T follicular helper cell (primary cell): ENCODE results near the gene RIMS3.
A peak's percentile ranks its signal among the peaks of the same experiment; 100 is the strongest.
"Not testable (repeated sequence)": the region's sequence is repeated elsewhere in the genome, so short reads cannot be mapped to it uniquely, and the experiment has no call there.

ENCODE experiments used
- DNase-seq: peaks from one replicate; pipeline ENCODE4 v3.0.0-alpha.2; 2020; ENCODE audit warnings: low read depth
- total RNA-seq, 2 experiments: gene quantifications; one replicate each; lab custom pipeline; 2026; lab: John Stamatoyannopoulos, UW

Gene RIMS3
- 3.3 to 16.7 reads per million in 2 experiments for total RNA-seq

DNA sequence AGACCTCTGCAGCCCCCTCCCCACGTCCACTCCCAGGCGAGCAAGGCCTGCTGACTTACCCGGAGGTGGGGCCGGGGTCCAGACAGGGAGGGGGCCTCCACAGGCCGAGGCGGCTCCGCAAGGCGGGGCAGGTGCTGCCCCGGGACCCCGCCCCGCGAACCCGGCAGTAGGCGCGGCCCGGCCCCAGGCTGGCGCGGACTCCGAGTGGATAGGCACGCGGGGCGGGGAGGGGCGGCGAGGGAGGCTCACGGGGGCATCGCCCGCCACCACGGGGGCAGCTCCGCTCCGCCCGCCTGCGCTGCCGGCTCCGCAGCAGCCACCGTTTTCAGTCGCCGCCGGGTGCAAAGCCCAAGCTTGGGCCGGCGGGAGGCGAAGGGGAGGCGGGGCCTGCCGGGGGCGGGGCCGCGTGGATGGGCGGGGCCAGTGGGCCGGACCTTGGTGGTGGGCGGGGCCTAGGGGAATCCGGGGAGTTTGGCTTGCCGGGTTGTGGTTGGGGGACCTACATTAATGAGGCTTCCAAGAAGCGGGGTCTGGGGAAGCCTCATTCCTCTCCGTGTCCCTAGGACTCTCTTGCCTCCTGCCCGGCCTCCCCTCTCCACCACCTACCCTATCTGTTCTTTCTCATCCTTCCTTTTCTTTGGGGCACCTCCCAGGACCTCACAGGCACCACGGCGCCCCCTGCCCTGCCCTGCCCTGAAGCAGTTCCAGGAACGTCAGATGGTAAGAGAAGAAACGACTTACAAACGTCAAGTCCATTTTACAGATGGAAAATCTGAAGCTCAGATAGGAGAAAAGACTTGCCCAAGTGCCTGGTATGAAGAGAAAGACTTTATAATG lies at the start of gene RIMS3:
Gene RIMS3 (minus strand): TSS at position 348 of the 837 bp plus-strand sequence. CDS start 23,757 bp downstream, outside the sequence.
- DNase-seq: peak; percentile 70

DNA sequence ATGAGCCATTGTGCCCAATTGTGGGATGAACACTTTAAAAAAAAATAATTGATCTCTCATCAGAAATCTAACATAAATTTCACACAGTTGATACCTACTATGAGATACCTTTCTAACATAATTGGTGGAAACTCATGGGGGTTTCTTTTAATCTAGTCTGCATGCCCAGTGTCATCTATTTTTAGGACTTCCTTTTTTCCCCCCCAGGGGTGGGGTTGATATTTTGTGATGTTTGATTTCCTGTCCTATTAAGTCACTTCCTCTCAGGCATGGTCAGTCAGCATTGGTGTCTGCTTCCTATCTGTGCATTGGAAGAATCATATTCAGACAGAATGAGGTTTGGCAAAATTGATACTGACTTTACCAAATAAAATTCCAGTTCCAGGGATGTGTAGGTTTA lies 47.5 kb upstream of the RIMS3 start:
- no peak for DNase-seq

DNA sequence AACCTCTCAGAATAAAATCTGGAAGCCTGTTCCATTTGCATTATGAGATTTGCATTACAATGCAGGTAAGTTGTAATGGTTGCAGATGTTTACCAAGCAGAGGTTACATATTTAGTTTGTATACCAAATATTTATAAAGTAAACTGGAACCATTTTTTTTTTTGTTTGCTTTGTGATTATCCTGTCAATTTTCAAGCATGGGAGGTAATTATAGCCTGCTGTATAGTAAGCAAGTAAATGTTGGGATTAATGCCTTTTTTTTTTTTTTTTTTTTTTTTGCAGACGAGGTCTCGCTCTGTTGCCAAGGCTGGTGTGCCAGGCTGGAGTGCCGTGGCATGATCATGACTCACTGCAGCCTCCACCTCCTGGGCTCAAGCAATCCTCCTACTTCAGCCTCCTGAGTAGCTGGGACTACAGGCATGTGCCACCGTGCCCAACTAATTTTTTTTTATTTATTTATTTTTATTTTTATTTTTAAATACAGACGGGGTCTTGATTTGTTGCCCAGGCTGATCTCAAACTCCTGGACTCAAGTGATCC lies 47.0 kb upstream of the RIMS3 start:
- DNase-seq: no peak

DNA sequence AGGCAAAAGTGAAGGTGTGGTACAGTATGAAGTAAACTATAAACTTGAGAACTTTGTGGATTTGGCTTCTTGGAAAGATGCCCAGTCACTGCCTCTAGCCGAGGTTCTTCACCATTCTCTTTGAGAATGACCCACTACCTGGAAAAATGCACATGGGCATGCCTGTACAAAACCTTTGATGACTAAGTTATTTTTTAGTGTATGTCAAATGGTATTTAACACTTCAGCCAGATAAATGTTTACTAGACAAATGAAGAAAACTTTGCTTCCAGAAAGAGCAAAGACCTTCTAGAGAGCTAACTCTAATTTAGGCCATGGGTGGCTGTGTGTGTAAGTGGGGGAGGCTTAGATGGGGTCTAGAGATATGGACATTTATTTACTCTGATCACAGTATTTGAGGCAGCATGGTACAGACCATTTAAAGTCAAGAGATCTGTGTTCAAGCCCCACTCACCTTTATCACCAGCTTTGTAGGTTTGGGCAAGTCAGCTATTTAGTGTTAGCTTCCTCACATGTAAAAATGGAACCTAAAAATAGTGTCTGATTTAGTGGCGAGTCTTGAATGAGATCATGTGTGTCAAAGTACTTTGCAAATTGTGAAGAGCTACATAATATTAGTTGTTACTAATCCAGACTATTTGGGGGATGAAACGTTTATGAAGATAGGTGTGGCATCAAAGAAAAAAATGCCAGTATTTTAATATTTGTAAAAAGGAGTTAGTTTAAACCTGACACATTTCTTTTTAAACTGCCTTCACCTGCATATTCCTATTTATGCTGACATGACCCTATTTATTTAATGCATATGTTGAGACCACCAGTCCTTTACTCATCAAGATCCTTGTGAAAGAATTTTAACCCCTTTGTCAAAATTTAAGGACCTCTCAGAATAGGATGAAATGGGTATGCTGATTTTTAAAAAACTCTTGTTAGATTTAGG lies 46.3 kb upstream of the RIMS3 start:
- DNase-seq: no peak

DNA sequence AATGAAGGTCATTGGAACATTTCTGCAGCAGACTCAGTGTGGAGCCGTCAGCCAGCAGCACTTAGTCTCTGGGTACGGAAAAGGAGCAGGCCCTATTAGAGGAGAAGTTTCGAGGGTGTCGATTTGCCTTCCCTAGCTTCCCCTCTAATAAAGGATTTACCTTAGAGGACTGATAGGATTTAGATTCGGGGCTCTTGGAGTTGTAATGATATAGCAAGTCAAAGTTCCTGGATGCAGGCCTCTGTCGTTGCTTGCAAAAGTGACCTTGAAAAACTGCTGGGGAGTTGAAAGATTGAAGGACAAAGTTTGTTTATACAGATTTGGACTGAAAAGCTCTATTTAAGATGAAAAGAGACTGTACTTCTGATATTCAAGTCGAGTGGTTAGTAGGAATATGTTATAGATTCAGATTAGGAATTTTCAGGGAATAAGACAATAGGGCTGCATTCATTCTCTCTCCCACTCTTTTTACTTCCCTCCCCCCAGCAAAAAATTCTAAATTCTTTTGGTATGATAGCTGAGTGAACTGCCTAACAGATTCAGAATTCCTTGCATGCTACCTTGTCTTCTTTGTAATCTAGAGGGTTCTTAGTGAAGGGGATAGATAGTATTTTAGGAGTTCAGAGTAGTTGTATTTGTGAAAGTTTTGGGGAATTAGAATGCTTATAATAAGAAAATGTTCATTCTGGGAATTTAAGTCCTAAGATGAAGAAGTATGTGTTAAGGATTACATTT lies 45.3 kb upstream of the RIMS3 start:
- no peak for DNase-seq

DNA sequence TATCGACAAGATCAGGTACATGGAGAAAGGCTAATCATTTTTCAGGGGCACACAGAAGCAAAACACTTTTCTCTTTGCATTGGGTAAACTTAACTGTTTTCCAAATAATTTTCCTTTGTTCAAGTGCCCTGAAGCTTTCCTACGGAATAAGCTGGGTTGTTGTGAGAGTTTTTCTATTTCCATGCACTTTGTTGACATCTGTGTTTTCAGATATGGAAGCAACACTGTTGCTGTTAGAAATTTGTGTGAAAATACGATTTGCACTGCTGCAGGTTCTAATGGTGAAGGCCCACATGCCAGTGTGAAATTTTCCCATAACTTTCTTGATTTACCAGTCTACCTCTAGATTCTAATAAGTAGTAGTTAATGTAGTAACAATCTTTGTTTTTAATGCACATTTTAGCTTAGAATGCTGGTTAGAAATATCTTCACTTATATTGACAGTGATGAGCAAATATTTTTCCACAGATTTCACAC lies 44.4 kb upstream of the RIMS3 start:
- no peak for DNase-seq

DNA sequence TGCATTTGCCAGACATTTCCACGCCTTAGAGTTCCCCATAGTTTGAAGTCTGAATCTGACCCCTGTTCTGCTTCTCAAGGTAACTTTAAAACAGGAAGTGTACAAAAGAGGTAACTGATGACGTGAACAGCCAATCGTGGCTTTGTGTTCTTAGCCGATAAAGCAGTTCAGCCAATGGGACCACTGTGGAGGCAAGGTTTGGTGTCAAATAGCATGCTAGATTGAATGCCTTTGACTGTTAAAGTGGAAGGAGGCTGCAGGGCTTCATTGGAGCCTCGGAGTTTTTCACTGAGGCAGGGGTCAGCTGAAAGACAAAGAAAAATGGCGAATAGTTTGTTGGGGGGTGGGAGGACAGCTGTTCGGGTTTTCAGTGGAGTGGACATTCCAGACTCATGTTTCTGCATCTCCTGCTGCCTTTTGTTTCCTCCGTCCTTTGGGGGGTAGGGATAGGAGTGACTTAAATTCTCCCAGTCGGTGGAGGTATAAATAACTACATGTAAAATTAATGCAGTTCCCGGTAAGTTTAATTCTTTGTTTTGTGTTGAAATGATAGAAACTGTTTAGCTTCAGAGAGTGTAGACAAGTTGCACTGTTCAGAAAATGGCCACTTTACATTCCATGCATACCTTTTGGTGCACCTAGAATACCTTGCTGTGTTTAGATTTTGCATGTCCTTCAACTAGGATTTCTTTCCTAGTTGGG lies 43.8 kb upstream of the RIMS3 start:
- peak; percentile 73 for DNase-seq

DNA sequence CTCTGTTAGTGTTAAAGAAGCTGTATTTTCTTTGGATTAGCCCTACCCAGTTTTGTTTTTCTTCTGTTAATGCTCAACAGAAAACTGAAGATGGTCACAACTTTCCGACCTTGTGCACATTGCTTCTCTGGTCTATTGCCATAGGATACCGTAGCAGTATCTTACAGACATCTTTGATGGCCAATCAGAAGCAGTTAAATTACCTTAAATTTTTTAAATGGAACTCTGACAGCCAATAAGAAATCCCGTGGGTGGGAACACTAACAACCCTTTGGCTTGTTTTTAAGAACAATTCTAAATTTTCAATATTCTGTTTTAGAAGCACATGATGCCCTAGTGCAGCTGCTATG lies 43.2 kb upstream of the RIMS3 start:
- no peak for DNase-seq

DNA sequence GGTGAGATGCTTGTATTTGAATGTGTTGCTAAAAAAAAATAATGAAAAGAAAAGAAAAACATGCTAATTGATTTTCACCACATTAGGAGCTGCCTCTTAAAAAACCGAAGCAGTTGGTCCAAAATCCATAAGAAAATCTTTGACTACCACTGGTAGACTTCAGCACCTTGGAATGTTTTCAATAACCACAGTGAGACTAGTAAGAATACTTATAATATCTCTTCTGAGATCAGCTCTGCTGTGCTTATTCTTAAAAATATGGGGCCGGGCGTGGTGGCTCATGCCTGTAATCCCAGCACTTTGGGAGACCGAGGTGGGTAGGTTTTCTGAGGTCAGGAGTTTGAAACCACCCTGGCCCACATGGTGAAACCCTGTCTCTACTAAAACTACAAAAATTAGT lies 41.1 kb upstream of the RIMS3 start:
- no peak for DNase-seq

DNA sequence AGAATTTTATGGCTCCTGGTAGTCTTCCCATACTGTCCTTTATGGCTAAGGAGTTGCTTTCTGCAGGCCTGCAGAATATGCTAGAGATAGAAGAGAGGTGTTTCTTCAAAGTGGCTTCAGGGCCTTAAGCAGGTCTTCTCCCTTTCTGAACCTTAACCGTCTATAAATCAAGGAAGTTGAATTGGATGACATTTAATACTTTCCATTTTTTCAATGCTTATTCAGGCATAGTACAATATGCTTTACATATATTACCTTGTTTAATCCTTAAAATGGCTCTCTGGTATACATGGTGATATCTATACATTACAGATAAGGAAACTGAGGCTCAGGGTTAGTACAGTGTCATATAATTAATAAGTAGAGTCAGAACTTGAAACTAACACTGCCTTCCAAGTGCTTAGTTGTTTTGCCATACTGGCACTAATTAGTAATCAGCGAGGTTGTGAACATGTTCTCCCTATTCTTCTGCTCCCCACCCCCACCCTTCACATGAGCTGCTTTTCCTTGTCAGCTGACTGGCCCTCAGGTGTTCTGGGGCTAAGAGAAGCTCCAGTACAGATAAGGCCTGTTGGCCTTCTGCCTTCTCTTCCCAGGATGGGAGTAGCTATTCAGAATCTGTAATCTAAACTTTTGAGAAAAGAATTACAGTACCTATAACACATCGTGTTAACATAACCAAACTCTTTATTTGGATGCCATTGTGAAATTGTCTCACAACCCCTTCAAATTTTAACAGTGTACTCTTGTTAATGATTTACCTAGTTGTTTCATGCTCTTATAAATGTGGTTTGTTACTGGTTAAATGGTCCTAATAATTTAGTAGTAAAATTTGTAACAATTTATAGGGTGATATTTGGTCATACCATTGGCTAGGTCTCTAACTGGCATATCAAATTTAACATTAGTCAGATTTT lies 39.6 kb upstream of the RIMS3 start:
- no peak for DNase-seq

DNA sequence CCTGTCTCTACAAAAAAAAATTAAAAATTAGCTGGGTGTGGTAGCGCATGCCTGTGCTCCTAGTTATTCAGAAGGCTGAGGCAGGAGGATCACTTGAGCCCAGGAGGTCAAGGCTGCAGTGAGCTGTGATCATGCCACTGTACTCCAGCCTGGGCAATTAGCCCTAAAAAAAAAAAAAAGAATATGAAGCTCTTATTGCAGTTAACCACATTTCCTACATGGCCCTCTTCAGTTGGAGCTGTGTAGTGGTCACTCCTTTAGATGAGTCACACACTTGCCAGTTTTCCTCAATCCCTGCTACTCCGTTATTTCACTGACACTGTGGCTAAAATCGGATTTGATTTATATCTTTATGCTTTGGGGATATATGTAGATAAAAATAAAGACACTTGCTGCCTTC lies 37.8 kb upstream of the RIMS3 start:
- no peak for DNase-seq

DNA sequence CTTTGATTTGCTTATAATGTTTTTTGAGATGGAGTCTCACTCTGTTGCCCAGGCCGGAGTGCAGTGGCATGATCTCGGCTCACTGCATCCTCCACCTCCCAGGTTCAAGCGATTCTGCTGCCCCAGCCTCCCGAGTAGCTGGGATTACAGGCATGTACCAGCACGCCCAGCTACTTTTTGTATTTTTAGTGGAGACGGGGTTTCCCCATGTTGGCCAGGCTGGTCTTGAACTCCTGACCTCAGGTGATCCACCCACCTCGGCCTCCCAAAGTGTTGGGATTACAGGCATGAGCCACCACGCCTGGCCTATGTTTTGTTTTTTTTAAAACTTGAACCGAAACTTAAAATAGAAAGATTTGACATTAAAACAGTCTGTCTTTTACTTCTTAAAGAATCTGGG lies 37.3 kb upstream of the RIMS3 start:
- DNase-seq: not testable (repeated sequence)

DNA sequence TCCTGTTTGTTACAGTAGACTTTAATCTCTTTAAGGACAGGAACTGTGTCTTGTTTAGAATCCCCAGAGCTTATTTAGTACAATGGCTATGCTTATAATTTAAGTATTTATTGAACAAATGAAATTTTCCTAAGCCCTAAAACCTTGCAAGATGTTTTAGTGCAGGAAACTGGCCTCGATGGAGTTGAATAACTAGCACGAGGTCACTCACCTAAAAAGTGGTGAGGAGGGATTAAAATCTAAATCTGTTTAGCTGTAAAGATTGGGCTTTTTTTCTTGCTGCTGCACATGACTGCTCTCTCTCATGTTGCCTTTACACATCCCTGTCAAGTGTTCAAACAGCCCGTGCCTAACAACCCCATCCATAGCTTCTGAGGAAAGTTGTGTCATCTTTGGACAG lies 36.2 kb upstream of the RIMS3 start:
- DNase-seq: no peak

DNA sequence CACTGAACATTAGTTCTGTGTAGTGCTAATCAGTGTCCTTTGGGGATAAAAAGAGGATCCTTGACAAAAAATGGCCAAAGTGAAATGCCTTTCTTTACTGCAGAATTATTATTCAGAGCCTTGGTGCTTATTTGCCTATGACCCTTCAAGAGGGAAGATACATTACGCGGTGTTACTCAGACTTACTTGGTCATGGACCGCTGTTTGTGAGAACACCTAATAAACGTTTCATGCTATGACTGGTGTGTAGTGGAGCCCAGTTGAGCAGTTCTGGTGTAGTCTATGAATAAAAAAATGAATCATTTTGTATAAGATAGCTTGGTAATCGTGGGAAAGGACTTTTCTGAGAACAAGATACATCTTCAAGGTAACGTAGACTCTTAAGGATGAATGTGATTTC lies 34.3 kb upstream of the RIMS3 start:
- no peak for DNase-seq

DNA sequence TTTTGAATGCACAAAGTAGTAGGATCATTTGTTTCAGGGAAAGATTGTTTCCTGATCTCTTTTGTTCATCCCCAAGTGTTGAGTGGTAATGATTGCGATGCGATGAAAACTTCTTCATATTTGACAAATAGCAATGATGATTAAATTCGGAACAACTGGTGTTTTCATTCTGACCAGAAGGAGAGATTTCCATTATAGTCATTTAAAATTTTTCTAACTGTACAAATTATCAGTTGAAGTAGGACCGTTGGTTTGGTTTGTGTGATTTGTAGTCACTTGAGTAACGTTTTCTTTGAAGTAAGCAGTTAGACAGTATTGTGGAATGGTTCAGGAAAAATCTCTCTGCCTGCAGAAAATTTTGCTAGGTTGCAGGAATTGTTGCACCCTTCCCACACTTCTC lies 32.0 kb upstream of the RIMS3 start:
- DNase-seq: no peak

DNA sequence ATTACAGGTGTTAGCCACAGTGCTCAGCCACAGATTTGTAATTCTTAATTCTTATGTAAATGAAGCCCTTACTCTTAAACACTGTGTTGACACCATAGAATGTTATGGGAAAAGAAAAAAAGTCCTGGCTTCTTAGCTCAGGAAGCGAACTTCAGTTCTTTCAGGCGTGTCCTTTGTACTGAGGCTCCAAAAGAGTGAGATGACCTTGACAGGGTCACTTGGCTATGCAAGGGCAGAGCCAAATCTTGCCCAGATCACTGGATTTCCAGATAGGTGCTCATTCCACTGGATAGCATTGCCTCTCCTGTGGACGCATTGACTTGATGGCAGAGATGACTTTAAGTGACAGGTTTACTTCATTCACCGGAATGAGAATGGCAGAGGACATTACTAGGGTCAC lies 30.8 kb upstream of the RIMS3 start:
- DNase-seq: no peak

DNA sequence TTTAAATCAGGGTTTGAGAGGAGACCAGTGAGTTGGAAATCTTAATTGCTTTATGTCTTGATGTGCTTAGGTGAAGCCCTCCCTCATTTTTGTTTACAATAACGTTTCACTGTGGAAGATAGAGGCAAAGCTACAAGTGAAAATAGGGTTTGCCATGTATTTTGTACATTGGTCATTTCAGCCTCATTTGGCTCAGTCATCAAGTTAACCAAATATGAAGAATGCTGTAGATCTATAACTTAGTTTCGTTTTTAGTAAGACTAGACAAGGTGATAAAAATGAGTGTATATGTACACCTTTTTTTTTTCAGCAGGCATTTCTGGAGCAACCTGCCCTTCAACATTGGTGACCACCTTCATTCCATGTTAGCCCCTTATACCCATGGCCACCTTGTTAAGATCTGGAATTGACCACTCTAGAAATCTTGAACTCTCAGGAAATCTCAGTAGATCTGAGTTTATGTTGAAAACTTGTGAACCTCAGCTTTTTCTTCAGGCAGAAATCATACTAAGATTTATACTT lies 28.9 kb upstream of the RIMS3 start:
- no peak for DNase-seq

DNA sequence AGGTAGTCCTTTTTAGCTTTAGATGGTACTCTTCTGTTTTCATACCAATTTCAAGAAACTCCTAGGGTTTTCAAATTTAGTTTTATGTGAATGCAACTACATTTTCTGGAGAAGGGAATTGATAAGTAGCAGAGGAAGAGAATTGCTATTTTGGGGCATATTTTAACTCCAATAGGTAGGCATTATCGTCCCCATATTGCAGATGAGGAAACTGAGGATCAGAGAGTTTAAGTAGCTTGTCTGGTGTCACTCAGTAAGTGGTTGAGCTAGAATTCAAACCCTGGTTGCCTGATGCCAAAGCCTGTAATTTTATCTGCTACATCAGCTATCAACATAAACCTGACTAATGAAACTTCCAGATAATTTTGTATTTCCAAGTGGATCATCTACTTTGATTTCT lies 27.9 kb upstream of the RIMS3 start:
- no peak for DNase-seq

DNA sequence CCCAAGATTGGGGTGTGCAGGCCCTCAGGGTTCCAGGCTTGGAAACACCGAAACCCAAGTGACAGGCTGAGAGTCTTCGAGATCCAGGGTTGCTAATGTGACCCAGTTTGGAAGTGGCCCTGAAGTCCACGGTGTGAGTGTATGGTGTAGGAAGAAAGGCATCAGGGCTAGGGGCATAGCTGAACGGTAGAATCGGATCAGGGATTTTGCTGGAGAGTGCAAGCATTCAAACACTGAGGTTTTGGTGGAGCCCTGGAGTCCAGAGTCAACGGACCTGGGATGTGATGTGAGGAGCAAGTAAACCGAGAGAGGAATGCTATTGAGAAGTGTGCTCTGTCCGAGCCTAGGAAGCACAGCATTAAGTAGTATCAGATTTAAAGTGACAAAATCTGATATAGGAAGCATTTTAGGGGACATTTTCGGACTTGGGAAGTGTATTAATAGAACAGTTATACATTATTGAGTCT lies 27.0 kb upstream of the RIMS3 start:
- DNase-seq: no peak
